Measurements from ENCODE around the gene TEX53. TPM values are rescaled to one million over a fixed set of nuclear protein-coding genes. Genes with fewer than 3 reads are reported as not detected.

TEX53 gene
- polyA plus RNA-seq, 1 of the 3 experiments (the other 2 are of a cell fraction), result not detected

GRCh38 chr9:114695948-114696347, 38.3 kb upstream of the TEX53 start:
- Histone ChIP-seq H3K4me1 (ENCODE audit: control insufficient read depth in 1 of 2, insufficient read depth in 2 of 2, low read depth in 1 of 2, low read length in 1 of 2) (peaks cover 0 to 44% of the 10 kb centered on the region in 2 experiments), H3K9ac (no peak overlapping the region), H3K79me2 (ENCODE audit: insufficient read depth) (no peaks in the 10 kb centered on the region), H3K4me3 (ENCODE audit: low read depth in 2 of 2, low read length in 1 of 2) (no peak overlapping the region), H4K20me1 (ENCODE audit: insufficient read depth) (no peaks in the 10 kb centered on the region), H3K4me2 (no peak overlapping the region), H3K27me3 (ENCODE audit: insufficient read depth) (no peaks in the 10 kb centered on the region), H3K27ac (ENCODE audit: low read depth in 2 of 2, low read length in 1 of 2) (no peak overlapping the region), H3K36me3 (replicated peaks in 1 of 2; ENCODE audit: control insufficient read depth in 1 of 2, insufficient read depth in 2 of 2, low read length in 1 of 2) (no peaks in the 10 kb centered on the region), H3F3A (replicated peaks; ENCODE audit: insufficient read depth) (peaks cover 28% of the 10 kb centered on the region), H3K9me3 (no peaks in the 10 kb centered on the region), H3K9me2 (no peaks in the 10 kb centered on the region), H2AFZ (ENCODE audit: low read depth) (no peak overlapping the region)
- CTCF ChIA-PET, result interaction anchor here (0.9 to 1.3 kb wide), 2 partner anchors 14 to 59 kb away, joined by 3 read pairs; partner anchors contain the start of gene TEX48
- DNase-seq, result no peak
- TF ChIP-seq TCF12 (IDR thresholded peaks at IDR 0.05) (no peak), EZH2phosphoT487 (IDR thresholded peaks at IDR 0.05; ENCODE audit: borderline replicate concordance, low read depth) (no peak), ZBTB33 (IDR thresholded peaks at IDR 0.05; ENCODE audit: borderline replicate concordance, low read depth) (no peak), SIN3A (IDR thresholded peaks at IDR 0.05; ENCODE audit: borderline replicate concordance, low read depth, low read length) (no peak), EP300 (IDR thresholded peaks at IDR 0.05; ENCODE audit: borderline replicate concordance in 1 of 2, low read depth in 1 of 2, low read length in 1 of 2) (no peak), RFX5 (IDR thresholded peaks at IDR 0.05; ENCODE audit: low read length) (no peak)
- POLR2A ChIA-PET, result no interaction called here
- WGBS (ENCODE audit: low lambda C conversion rate), result 98% methylated on average over 2 of the region's 2 CpGs

- Histone ChIP-seq H3K4me3 (ENCODE audit: low read depth in 2 of 2, low read length in 1 of 2) (no peak overlapping the region), H3K27me3 (ENCODE audit: insufficient read depth) (no peaks in the 10 kb centered on the region), H3K9me2 (no peaks in the 10 kb centered on the region), H4K20me1 (ENCODE audit: insufficient read depth) (no peaks in the 10 kb centered on the region), H2AFZ (ENCODE audit: low read depth) (peak overlapping the region; percentile 39), H3K9me3 (no peaks in the 10 kb centered on the region), H3K27ac (ENCODE audit: low read depth in 2 of 2, low read length in 1 of 2) (peak overlapping the region; percentile 81 to 95; a peak in 3 of 4 replicates), H3K4me1 (ENCODE audit: control insufficient read depth in 1 of 2, insufficient read depth in 2 of 2, low read depth in 1 of 2, low read length in 1 of 2) (peaks cover 0 to 50% of the 10 kb centered on the region in 2 experiments), H3K79me2 (ENCODE audit: insufficient read depth) (no peaks in the 10 kb centered on the region), H3K36me3 (replicated peaks in 1 of 2; ENCODE audit: control insufficient read depth in 1 of 2, insufficient read depth in 2 of 2, low read length in 1 of 2) (no peaks in the 10 kb centered on the region), H3F3A (replicated peaks; ENCODE audit: insufficient read depth) (peaks cover 35% of the 10 kb centered on the region), H3K4me2 (peak overlapping the region; percentile 51), H3K9ac (peak overlapping the region; percentile 22)
- 70% methylated on average over 6 of the region's 6 CpGs for WGBS (ENCODE audit: low lambda C conversion rate)
- TF ChIP-seq POLR2AphosphoS5 (IDR thresholded peaks at IDR 0.05; ENCODE audit: low read depth, low read length) (no peak), SMC3 (IDR thresholded peaks at IDR 0.05; ENCODE audit: low read depth, low read length) (no peak), GABPA (IDR thresholded peaks at IDR 0.05; ENCODE audit: low read depth) (no peak), NFIC (IDR thresholded peaks at IDR 0.05; ENCODE audit: borderline replicate concordance) (no peak), FOXM1 (IDR thresholded peaks at IDR 0.05; ENCODE audit: low read depth) (no peak), RAD21 (IDR thresholded peaks at IDR 0.05; ENCODE audit: low read length) (no peak), RFX5 (IDR thresholded peaks at IDR 0.05; ENCODE audit: low read length) (no peak), MEF2A (IDR thresholded peaks at IDR 0.05; ENCODE audit: borderline replicate concordance, low read depth) (no peak), TEAD4 (IDR thresholded peaks at IDR 0.05; ENCODE audit: borderline replicate concordance, insufficient read depth) (no peak), EZH2phosphoT487 (IDR thresholded peaks at IDR 0.05; ENCODE audit: borderline replicate concordance, low read depth) (no peak), SIN3A (IDR thresholded peaks at IDR 0.05; ENCODE audit: borderline replicate concordance, low read depth, low read length) (no peak), PBX3 (IDR thresholded peaks at IDR 0.05) (no peak), MXI1 (IDR thresholded peaks at IDR 0.05; ENCODE audit: low read depth, low read length) (no peak), CHD2 (IDR thresholded peaks at IDR 0.05; ENCODE audit: low read length, partially characterized antibody) (no peak), CTCF (IDR thresholded peaks at IDR 0.05) (no peak)
- DNase-seq, result no peak
- ChIA-PET POLR2A (no interaction called here), CTCF (no interaction called here)
These were observed 37.2 kb upstream of the TEX53 start for GRCh38 chr9:114694719-114695269.
